H9 (cell line): Measurements from ENCODE around the gene XIRP2. TPM values are rescaled to one million over a fixed set of nuclear protein-coding genes. Genes with fewer than 3 reads are reported as not detected.

ENCODE experiments used
- DNase-seq: peaks from one replicate; pipeline ENCODE4 v3.0.0-alpha.2; 2017
- H2AFZ ChIP-seq: one replicate; pipeline ENCODE4 v1.6.1; 2013; ENCODE audit warnings: mild to moderate bottlenecking, low read length, control low read depth, moderate library complexity
- H2AK5ac ChIP-seq: 2 replicates; pipeline ENCODE4 v1.6.1; 2013; ENCODE audit warnings: low read length, control low read depth, mixed read lengths; ENCODE audit not compliant: insufficient read length
- H2BK120ac ChIP-seq: one replicate; pipeline ENCODE4 v1.6.1; 2013; ENCODE audit warnings: low read depth, mild to moderate bottlenecking, low read length, control low read depth, inconsistent platforms; ENCODE audit not compliant: poor library complexity, severe bottlenecking
- H2BK12ac ChIP-seq: 2 replicates; pipeline ENCODE4 v1.6.1; 2013; ENCODE audit warnings: low read length, control low read depth, mixed read lengths, low read depth; ENCODE audit not compliant: insufficient read length
- H2BK15ac ChIP-seq: 2 replicates; pipeline ENCODE4 v1.6.1; 2013; ENCODE audit warnings: low read depth, low read length, control low read depth
- H2BK20ac ChIP-seq: one replicate; pipeline ENCODE4 v1.6.1; 2013; ENCODE audit warnings: low read depth, mild to moderate bottlenecking, low read length, control low read depth, inconsistent platforms; ENCODE audit not compliant: poor library complexity, severe bottlenecking
- H2BK5ac ChIP-seq: 2 replicates; pipeline ENCODE4 v1.6.1; 2013; ENCODE audit warnings: low read length, control low read depth, mixed read lengths; ENCODE audit not compliant: insufficient read length
- H3K14ac ChIP-seq: 2 replicates; pipeline ENCODE4 v1.6.1; 2013; ENCODE audit warnings: low read length, control low read depth; ENCODE audit not compliant: insufficient read depth
- H3K18ac ChIP-seq: 2 replicates; pipeline ENCODE4 v1.6.1; 2013; ENCODE audit warnings: low read depth, mild to moderate bottlenecking, mixed read lengths, low read length, control low read depth; ENCODE audit not compliant: insufficient read length
- H3K23ac ChIP-seq: 2 replicates; pipeline ENCODE4 v1.6.1; 2013; ENCODE audit warnings: low read length, control low read depth, mixed read lengths, low read depth; ENCODE audit not compliant: insufficient read length
- H3K23me2 ChIP-seq: 2 replicates; pipeline ENCODE4 v1.6.1; 2013; ENCODE audit warnings: low read depth, mild to moderate bottlenecking, mixed read lengths, low read length, control low read depth; ENCODE audit not compliant: insufficient read length, poor library complexity, severe bottlenecking
- H3K27ac ChIP-seq: 2 replicates; pipeline ENCODE4 v1.5.1; 2013; ENCODE audit warnings: low read length, control low read depth, mixed read lengths, low read depth; ENCODE audit not compliant: insufficient read length
- H3K27me3 ChIP-seq: 2 replicates; pipeline ENCODE4 v1.6.1; 2013; ENCODE audit warnings: low read length, control low read depth, inconsistent platforms; ENCODE audit not compliant: insufficient read depth
- H3K4ac ChIP-seq: 2 replicates; pipeline ENCODE4 v1.6.1; 2013; ENCODE audit warnings: low read depth, mild to moderate bottlenecking, control low read depth, inconsistent platforms, low read length, moderate library complexity
- H3K4me1 ChIP-seq: 2 replicates; pipeline ENCODE4 v1.6.1; 2013; ENCODE audit warnings: low read length, control low read depth, inconsistent platforms; ENCODE audit not compliant: insufficient read depth
- H3K4me2 ChIP-seq: 2 replicates; pipeline ENCODE4 v1.6.1; 2013; ENCODE audit warnings: low read length, control low read depth, mixed read lengths; ENCODE audit not compliant: insufficient read length, insufficient read depth
- H3K56ac ChIP-seq: 2 replicates; pipeline ENCODE4 v1.6.1; 2013; ENCODE audit warnings: low read depth, mild to moderate bottlenecking, mixed read lengths, low read length, control low read depth; ENCODE audit not compliant: insufficient read length
- H3K79me1 ChIP-seq: 2 replicates; pipeline ENCODE4 v1.6.1; 2013; ENCODE audit warnings: low read depth, mild to moderate bottlenecking, moderate library complexity, low read length, control low read depth, inconsistent platforms; ENCODE audit not compliant: insufficient read depth, poor library complexity, severe bottlenecking
- H3K79me2 ChIP-seq: 2 replicates; pipeline ENCODE4 v1.6.1; 2013; ENCODE audit warnings: low read length, control low read depth, inconsistent platforms; ENCODE audit not compliant: insufficient read depth
- H3K9ac ChIP-seq: 2 replicates; pipeline ENCODE4 v1.6.1; 2013; ENCODE audit warnings: low read length, control low read depth, mixed read lengths; ENCODE audit not compliant: insufficient read length; ENCODE audit errors: extremely low read depth
- H3K9me3 ChIP-seq: one replicate; pipeline ENCODE4 v1.6.1; 2013; ENCODE audit warnings: low read depth, low read length, inconsistent platforms; ENCODE audit not compliant: control insufficient read depth
- H3T11ph ChIP-seq: one replicate; pipeline ENCODE4 v1.6.1; 2013; ENCODE audit warnings: mild to moderate bottlenecking, low read length, control low read depth, inconsistent platforms
- H4K20me1 ChIP-seq: one replicate; pipeline ENCODE4 v1.6.1; 2013; ENCODE audit not compliant: control insufficient read depth, insufficient read length, insufficient read depth
- H4K5ac ChIP-seq: 2 replicates; pipeline ENCODE4 v1.6.1; 2013; ENCODE audit warnings: low read depth, mild to moderate bottlenecking, mixed read lengths, low read length, control low read depth; ENCODE audit not compliant: insufficient read length
- H4K8ac ChIP-seq: replicated peaks from 2 replicates; pipeline ENCODE4 v1.6.1; 2013; ENCODE audit warnings: low read length, control low read depth, mixed read lengths, low read depth; ENCODE audit not compliant: insufficient read length
- H4K91ac ChIP-seq: 2 replicates; pipeline ENCODE4 v1.6.1; 2013; ENCODE audit warnings: low read depth, mild to moderate bottlenecking, moderate library complexity, mixed read lengths, low read length, control low read depth; ENCODE audit not compliant: insufficient read length
- H3K27ac Mint-ChIP-seq, 3 experiments: 2 replicates in 2 of 3; 3 replicates in 1 of 3; pipeline ENCODE4 v1.8.0; 2020 to 2021; ENCODE audit warnings: mixed read lengths in 3 of 3, mild to moderate bottlenecking in 1 of 3, moderate library complexity in 1 of 3
- H3K27me3 Mint-ChIP-seq: 2 replicates; pipeline ENCODE4 v1.8.0; 2021; ENCODE audit warnings: low read depth, mild to moderate bottlenecking, moderate library complexity, mixed read lengths
- H3K36me3 Mint-ChIP-seq, 3 experiments: 2 replicates in 2 of 3; 3 replicates in 1 of 3; pipeline ENCODE4 v1.8.0; 2020 to 2021; ENCODE audit warnings: low read depth in 3 of 3, mixed read lengths in 3 of 3; ENCODE audit not compliant: insufficient read depth in 1 of 3
- H3K4me1 Mint-ChIP-seq, 2 experiments: 2 replicates each; pipeline ENCODE4 v1.8.0; 2020; ENCODE audit warnings: mixed read lengths in 2 of 2
- H3K4me3 Mint-ChIP-seq, 2 experiments: 2 replicates in 1 of 2; 3 replicates in 1 of 2; pipeline ENCODE4 v1.8.0; 2020 to 2021; ENCODE audit warnings: mild to moderate bottlenecking in 2 of 2, mixed read lengths in 2 of 2, moderate library complexity in 1 of 2
- H3K9me3 Mint-ChIP-seq, 2 experiments: 2 replicates in 1 of 2; 3 replicates in 1 of 2; pipeline ENCODE4 v1.8.0; 2020; ENCODE audit warnings: mild to moderate bottlenecking in 2 of 2, mixed read lengths in 2 of 2, moderate library complexity in 1 of 2
- CTCF ChIP-seq: fragments of 200-600 bp; sonication (generic); conservative IDR thresholded peaks from 3 replicates; pipeline ENCODE4 v1.8.0; 2021; ENCODE audit warnings: antibody characterized with exemption, mild to moderate bottlenecking
- total RNA-seq: library from RNA; stranded (reverse); gene quantifications from 2 replicates; pipeline ENCODE4 v1.2.1, GENCODE V29; 2021

Gene XIRP2
- total RNA-seq, 1 experiment from 2014 or later, result 0.07 TPM

GRCh38 chr2:167005096-167005495, 116.8 kb downstream of the XIRP2 start:
- no peak overlapping the region for H3K4ac ChIP-seq
- no peak overlapping the region for H4K91ac ChIP-seq
- H3K23me2 ChIP-seq, result no peaks in the 10 kb centered on the region
- no peak overlapping the region for H3K56ac ChIP-seq
- H2AFZ ChIP-seq, result no peak overlapping the region
- H3K23ac ChIP-seq, result no peak overlapping the region
- H2AK5ac ChIP-seq, result no peak overlapping the region
- H3K27me3 ChIP-seq, result no peaks in the 10 kb centered on the region
- no peaks in the 10 kb centered on the region for H3K4me1 ChIP-seq
- no peak overlapping the region for H2BK5ac ChIP-seq
- H2BK20ac ChIP-seq, result no peak overlapping the region
- no peaks in the 10 kb centered on the region for H3K79me2 ChIP-seq
- H4K5ac ChIP-seq, result no peak overlapping the region
- H3K18ac ChIP-seq, result no peak overlapping the region
- H3K9me3 ChIP-seq, result no peaks in the 10 kb centered on the region
- TF ChIP-seq CTCF, result no peak
- no peak overlapping the region for H3T11ph ChIP-seq
- DNase-seq, result no peak
- no peak overlapping the region for H3K27ac ChIP-seq
- H3K14ac ChIP-seq, result no peak overlapping the region
- H3K36me3 Mint-ChIP-seq, result no peaks in the 10 kb centered on the region
- no peak overlapping the region for H2BK15ac ChIP-seq
- H2BK12ac ChIP-seq, result no peak overlapping the region
- H4K8ac ChIP-seq, result no peak overlapping the region
- no peaks in the 10 kb centered on the region for H4K20me1 ChIP-seq
- H3K4me3 Mint-ChIP-seq, result no peak overlapping the region
- H3K27me3 Mint-ChIP-seq, result no peaks in the 10 kb centered on the region
- H3K4me1 Mint-ChIP-seq, result no peaks in the 10 kb centered on the region
- H3K4me2 ChIP-seq, result no peak overlapping the region
- H3K79me1 ChIP-seq, result no peaks in the 10 kb centered on the region
- H3K27ac Mint-ChIP-seq, result no peak overlapping the region
- H3K9ac ChIP-seq, result no peak overlapping the region
- H3K9me3 Mint-ChIP-seq, result no peaks in the 10 kb centered on the region; a peak in 1 of 5 replicates
- no peak overlapping the region for H2BK120ac ChIP-seq
